NCI-H82 treated with DMSO at 0.1 percent for 48 hours (cell line): ENCODE results near the gene DRC3.

Experiments
- DNase-seq: peaks from one replicate; lab custom pipeline; 2025; ENCODE audit not compliant: unreplicated experiment; lab: John Stamatoyannopoulos, UW

The DRC3 gene

GRCh38 chr17:18018411-18018921 lies 45.8 kb downstream of the DRC3 start:
- DNase-seq = no peak

- DNase-seq = no peak
Observed at GRCh38 chr17:18019838-18020154, 47.1 kb downstream of the DRC3 start.

GRCh38 chr17:18020971-18021370 lies 48.3 kb downstream of the DRC3 start:
- no peak for DNase-seq

GRCh38 chr17:18021372-18021771 lies 48.7 kb downstream of the DRC3 start:
- no peak for DNase-seq

GRCh38 chr17:18025241-18025944 lies 52.7 kb downstream of the DRC3 start:
- DNase-seq = no peak

- no peak for DNase-seq
Observed at GRCh38 chr17:18025945-18026776, 53.5 kb downstream of the DRC3 start.

- no peak for DNase-seq
Observed at GRCh38 chr17:18027280-18027679, 54.6 kb downstream of the DRC3 start.

GRCh38 chr17:18028114-18028951 lies 55.7 kb downstream of the DRC3 start:
- DNase-seq = peak; percentile 50

GRCh38 chr17:18028952-18029540 lies 56.4 kb downstream of the DRC3 start:
- DNase-seq = peak; percentile 50

GRCh38 chr17:18031955-18032354 lies 59.3 kb downstream of the DRC3 start:
- DNase-seq = no peak

- DNase-seq = peak; percentile 88
Observed at GRCh38 chr17:18033442-18034099, 60.9 kb downstream of the DRC3 start.

- no peak for DNase-seq
Observed at GRCh38 chr17:18035704-18036103, 63.0 kb downstream of the DRC3 start.

GRCh38 chr17:18037486-18037885 lies 64.8 kb downstream of the DRC3 start:
- no peak for DNase-seq

- DNase-seq = no peak
Observed at GRCh38 chr17:18038149-18038850, 65.6 kb downstream of the DRC3 start.

- DNase-seq = peak; percentile 96
Observed at GRCh38 chr17:18038861-18039534, 66.3 kb downstream of the DRC3 start, which contains the start of the genes ATPAF2 and GID4. ATPAF2 (minus strand) TSS chr17:18039168; CDS start chr17:18039013, 155 bp downstream. GID4 (plus strand) TSS chr17:18039408; CDS start chr17:18039465, 57 bp downstream.

- DNase-seq = no peak
Observed at GRCh38 chr17:18039535-18040260, 67.0 kb downstream of the DRC3 start.

GRCh38 chr17:18040261-18040858 lies 67.7 kb downstream of the DRC3 start:
- DNase-seq = no peak

- DNase-seq = no peak
Observed at GRCh38 chr17:18041776-18042175, 69.1 kb downstream of the DRC3 start.
